Cardiac muscle cell (in vitro differentiated cells and primary cell): ENCODE measurements around the gene OR5AR1. TPM values are rescaled to one million over a fixed set of nuclear protein-coding genes. Genes with fewer than 3 reads are reported as not detected.

ENCODE experiments used
- DNase-seq, 2 donors: peaks; one replicate each; pipeline versions ENCODE4 v3.0.0 to v3.0.0-alpha.2; 2010 to 2017; ENCODE audit warnings: low read depth in 1 of 2, low spot score in 1 of 2
- H3K27ac ChIP-seq: fragments of 200-600 bp; sonication (generic); 2 replicates; pipeline ENCODE4 v1.5.1; 2016
- H3K27me3 ChIP-seq: fragments of 200-600 bp; sonication (generic); 2 replicates; pipeline ENCODE4 v1.6.0; 2016; ENCODE audit warnings: control low read depth
- H3K36me3 ChIP-seq: fragments of 200-600 bp; sonication (generic); 2 replicates; pipeline ENCODE4 v1.5.1; 2016; ENCODE audit warnings: control low read depth
- H3K4me1 ChIP-seq: fragments of 200-600 bp; sonication (generic); 2 replicates; pipeline ENCODE4 v1.8.1; 2017; ENCODE audit warnings: low read depth, mild to moderate bottlenecking, mixed run types
- H3K4me3 ChIP-seq: fragments of 200-600 bp; sonication (generic); 2 replicates; pipeline ENCODE4 v1.5.1; 2016; ENCODE audit warnings: mild to moderate bottlenecking
- H3K9me3 ChIP-seq: fragments of 200-600 bp; sonication (generic); 2 replicates; pipeline ENCODE4 v1.5.1; 2017; ENCODE audit warnings: low read depth, mild to moderate bottlenecking, control low read depth
- polyA plus RNA-seq: library from polyadenylated mRNA; unstranded; fragments of >200 nt; fragmentation: Nextera tagmentation; extraction: Ambion mirVana; gene quantifications from 2 replicates; pipeline ENCODE4 v1.2.1, GENCODE V29; 2016
- total RNA-seq: library from RNA; depleted of rRNA; stranded (reverse); fragments of >200 nt; gene quantifications from 2 replicates; pipeline ENCODE4 v1.2.3, GENCODE V29; 2016
- TF ChIP-seq, protein P1 (sequence below): IDR thresholded peaks from 2 replicates; pipeline ENCODE4 v1.5.1; 2012; ENCODE audit warnings: low read depth, mild to moderate bottlenecking, low read length

OR5AR1 gene
- total and polyA plus RNA-seq, 2 experiments from 2014 or later = not detected

DNA sequence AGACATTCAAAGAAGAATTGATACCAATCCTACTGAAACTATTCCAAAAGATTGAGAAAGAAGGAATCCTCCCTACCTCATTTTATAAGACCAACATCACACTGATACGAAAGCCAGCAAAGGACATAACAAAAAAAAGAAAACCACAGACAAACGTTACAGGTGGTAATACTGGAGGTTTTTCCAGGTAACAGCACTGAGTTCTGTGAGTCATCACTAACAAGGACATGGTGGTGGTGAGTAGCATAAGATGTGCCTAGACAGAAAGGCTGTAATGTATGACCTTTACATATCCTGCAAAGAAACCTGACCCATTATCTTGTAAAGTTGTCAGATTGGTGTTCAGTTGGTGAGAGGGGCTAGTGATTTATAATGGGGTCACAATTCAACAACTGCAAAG, 50.7 kb downstream of the OR5AR1 start:
- TF ChIP-seq, protein P1, sequence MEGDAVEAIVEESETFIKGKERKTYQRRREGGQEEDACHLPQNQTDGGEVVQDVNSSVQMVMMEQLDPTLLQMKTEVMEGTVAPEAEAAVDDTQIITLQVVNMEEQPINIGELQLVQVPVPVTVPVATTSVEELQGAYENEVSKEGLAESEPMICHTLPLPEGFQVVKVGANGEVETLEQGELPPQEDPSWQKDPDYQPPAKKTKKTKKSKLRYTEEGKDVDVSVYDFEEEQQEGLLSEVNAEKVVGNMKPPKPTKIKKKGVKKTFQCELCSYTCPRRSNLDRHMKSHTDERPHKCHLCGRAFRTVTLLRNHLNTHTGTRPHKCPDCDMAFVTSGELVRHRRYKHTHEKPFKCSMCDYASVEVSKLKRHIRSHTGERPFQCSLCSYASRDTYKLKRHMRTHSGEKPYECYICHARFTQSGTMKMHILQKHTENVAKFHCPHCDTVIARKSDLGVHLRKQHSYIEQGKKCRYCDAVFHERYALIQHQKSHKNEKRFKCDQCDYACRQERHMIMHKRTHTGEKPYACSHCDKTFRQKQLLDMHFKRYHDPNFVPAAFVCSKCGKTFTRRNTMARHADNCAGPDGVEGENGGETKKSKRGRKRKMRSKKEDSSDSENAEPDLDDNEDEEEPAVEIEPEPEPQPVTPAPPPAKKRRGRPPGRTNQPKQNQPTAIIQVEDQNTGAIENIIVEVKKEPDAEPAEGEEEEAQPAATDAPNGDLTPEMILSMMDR = no peak
- Histone ChIP-seq H3K4me3 (no peak overlapping the region), H3K27me3 (no peaks in the 10 kb centered on the region), H3K9me3 (no peaks in the 10 kb centered on the region), H3K4me1 (no peaks in the 10 kb centered on the region), H3K27ac (no peak overlapping the region), H3K36me3 (no peaks in the 10 kb centered on the region)
- DNase-seq = no peak

Other genes with a start within 250 kb of the OR5AR1 start
- not detected in 2 replicates for gene OR5M3, start 190.3 kb upstream of the OR5AR1 start, total RNA-seq
- not detected in 2 replicates for gene OR5M3, start 190.3 kb upstream of the OR5AR1 start, polyA plus RNA-seq
- not detected in 2 replicates for gene OR5M8, start 172.3 kb upstream of the OR5AR1 start, total RNA-seq
- not detected in 2 replicates for gene OR5M8, start 172.3 kb upstream of the OR5AR1 start, polyA plus RNA-seq
- gene OR5M11, start 120.4 kb upstream of the OR5AR1 start, total RNA-seq = not detected in 2 replicates
- gene OR5M11, start 120.4 kb upstream of the OR5AR1 start, polyA plus RNA-seq = not detected in 2 replicates
- not detected in 2 replicates for gene OR5M10, start 86.0 kb upstream of the OR5AR1 start, total RNA-seq
- not detected in 2 replicates for gene OR5M10, start 86.0 kb upstream of the OR5AR1 start, polyA plus RNA-seq
- gene OR5M1, start 48.8 kb upstream of the OR5AR1 start, total RNA-seq = not detected in 2 replicates
- gene OR5M1, start 48.8 kb upstream of the OR5AR1 start, polyA plus RNA-seq = not detected in 2 replicates
- gene OR5AP2, start 21.2 kb upstream of the OR5AR1 start, total RNA-seq = not detected in 2 replicates
- gene OR5AP2, start 21.2 kb upstream of the OR5AR1 start, polyA plus RNA-seq = not detected in 2 replicates
- not detected in 2 replicates for gene OR9G1, start 35.4 kb downstream of the OR5AR1 start, total RNA-seq
- not detected in 2 replicates for gene OR9G1, start 35.4 kb downstream of the OR5AR1 start, polyA plus RNA-seq
- gene OR9G4, start 85.0 kb downstream of the OR5AR1 start, total RNA-seq = not detected in 2 replicates
- not detected in 2 replicates for gene OR9G4, start 85.0 kb downstream of the OR5AR1 start, polyA plus RNA-seq